Stimulated activated CD8-positive, alpha-beta memory T cell treated with anti-CD3 and anti-CD28 coated beads, Interleukin-4, amount 100 ng/mL, for 24 hours (primary cell): ENCODE results near the gene IFNA16.
"Not testable (repeated sequence)": the region's sequence is repeated elsewhere in the genome, so short reads cannot be mapped to it uniquely, and the experiment has no call there.

ENCODE experiments used
- DNase-seq: peaks from one replicate; pipeline ENCODE4 v3.0.0-alpha.2; 2020; ENCODE audit warnings: low read depth

IFNA16 gene

DNA sequence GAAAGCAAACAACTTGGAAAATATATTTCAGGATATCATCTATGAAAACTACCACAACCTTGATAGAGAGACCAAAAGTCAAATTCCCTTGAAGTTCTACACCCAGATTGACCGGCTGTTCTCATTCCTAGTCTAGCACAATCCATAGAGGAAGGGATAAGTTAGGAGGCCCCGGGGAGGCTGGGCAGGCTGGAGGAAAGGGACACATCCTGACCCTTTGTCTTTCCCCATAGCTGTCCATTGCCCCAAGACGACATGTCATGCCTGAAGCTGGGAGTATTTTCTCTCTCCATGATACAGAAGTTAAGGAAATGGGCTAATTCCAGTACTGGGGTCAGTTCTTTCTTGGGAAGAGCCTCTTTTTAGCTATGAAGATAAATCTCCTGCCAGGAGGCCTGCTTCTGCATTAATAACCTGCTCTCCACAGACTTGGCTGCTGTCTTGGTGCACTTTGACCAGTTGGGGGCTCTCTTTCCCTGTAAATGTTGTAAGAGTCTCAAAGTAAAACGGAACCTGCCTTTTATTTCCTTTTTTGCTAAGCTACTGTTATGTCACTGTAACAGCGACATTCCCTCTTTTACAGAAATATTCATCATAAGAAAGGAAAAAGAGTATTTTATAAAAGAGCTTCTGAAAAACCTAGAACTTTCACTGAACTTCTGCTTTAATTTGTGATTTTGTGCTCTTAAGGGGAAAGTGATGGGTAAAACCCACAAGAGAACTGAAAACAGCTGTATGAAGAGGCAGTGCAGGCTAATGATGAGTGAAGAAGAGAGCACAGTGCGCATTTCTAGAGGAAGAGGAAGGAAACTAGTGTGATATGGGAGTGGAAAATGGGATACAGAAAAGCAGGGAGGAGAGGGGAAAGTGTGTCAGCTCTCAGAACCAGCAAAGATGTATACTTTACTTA lies 22.0 kb downstream of the IFNA16 start:
- DNase-seq = not testable (repeated sequence)

DNA sequence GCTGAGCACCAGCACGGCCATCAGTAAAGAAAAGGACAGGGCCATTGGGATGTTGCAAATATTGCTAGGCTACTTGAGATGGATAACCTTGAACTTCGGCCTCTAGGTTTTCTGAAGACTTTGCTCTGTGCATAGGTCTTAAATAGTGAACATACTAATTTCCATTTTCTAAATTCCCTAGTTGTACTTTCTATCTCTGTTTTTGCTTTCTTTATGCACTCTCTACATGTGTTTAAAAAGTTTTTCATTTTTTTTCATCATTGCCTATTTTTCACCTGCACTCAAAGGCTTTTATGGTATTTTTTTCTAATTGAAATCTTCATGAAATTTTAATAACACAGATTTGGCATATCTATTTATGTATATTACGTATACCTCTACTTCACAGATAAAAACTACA lies 29.6 kb downstream of the IFNA16 start, which contains the start of gene IFNA4:
IFNA4 (minus strand) TSS at position 101 of the 400 bp plus-strand sequence; CDS start at position 45, 56 bp downstream.
- DNase-seq = not testable (repeated sequence)

DNA sequence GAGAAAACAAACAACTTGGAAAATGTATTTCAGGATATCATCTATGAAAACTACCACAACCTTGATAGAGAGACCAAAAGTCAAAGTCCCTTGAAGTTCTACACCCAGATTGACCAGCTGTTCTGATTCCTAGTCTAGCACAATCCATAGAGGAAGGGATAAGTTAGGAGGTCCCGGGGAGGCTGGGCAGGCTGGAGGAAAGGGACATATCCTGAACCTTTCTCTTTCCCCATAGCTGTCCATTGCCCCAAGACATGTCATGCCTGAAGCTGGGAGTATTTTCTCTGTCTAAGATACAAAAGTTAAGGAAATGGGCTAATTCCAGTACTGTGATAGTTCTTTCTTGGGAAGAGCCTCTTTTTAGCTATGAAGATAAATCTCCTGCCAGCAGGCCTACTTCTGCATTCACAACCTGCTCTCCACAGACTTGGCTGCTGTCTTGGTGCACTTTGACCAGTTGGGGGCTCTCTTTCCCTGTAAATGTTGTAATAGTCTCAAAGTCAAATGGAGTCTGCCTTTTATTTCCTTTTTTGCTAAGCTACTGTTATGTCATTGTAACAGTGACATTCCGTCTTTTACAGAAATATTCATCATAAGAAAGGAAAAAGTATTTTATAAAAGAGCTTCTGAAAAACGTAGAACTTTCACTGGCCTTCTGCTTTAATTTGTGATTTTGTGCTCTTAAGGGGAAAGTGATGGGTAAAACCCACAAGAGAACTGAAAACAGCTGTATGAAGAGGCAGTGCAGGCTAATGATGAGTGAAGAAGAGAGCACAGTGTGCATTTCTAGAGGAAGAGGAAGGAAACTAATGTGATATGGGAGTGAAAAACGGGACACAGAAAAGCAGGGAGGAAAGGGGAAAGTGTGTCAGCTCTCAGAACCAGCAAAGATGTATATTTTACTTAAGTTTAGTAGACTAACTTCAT lies 34.0 kb downstream of the IFNA16 start:
- not testable (repeated sequence) for DNase-seq

DNA sequence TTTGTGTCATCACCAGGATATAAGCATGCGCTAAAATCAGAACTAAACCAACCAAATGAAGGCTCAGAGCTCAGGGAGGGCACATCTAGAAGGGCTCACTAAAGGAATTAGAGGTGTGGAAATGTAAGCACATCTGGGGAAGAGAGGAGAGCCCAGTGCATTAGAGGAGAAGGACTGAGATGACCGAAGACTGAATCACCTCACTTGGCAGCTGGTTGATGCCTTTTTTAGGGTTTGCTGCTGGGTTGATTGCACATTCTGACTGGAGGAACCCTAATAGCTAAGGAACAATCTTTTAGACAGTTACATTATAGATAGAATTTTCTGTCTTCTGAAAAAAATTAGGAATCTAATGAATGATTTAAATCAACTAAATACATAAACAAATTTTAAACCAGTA lies 42.4 kb downstream of the IFNA16 start:
- no peak for DNase-seq

DNA sequence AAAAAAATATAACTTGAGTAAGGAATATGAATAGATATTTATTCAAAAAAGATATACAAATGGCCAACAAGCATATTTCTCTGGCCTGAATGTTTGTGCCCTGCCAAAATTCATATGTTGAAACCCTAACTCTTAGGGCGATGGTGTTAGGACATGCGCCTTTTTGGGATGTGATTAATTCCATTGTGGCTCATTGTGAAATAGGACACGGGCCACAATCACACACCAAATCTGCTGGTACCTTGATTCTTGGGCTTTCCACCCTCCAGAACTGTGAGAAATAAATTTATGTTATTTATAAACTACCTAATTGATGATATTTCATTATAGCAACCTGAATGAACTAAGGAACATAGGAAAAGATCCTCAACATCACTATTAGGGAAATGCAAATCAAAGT lies 45.0 kb downstream of the IFNA16 start:
- no peak for DNase-seq

DNA sequence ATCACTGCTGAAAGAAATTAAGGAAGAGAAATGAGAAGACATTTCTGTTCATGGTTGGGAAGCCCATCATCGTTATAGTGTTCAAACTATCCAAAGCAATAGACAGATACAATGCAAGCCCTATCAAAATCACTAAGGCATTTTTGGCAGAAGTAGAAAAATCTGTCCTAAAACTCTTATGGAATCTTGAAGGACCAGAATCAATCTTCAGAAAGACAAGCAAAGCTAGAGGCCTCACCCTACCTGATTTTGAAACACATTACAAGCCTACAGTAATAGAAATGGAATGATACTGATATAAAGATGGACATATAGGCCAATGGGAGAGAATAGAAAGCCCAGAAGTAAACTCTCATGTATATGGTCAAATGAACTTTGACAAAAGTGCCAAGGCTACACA lies 45.8 kb downstream of the IFNA16 start:
- DNase-seq = no peak

DNA sequence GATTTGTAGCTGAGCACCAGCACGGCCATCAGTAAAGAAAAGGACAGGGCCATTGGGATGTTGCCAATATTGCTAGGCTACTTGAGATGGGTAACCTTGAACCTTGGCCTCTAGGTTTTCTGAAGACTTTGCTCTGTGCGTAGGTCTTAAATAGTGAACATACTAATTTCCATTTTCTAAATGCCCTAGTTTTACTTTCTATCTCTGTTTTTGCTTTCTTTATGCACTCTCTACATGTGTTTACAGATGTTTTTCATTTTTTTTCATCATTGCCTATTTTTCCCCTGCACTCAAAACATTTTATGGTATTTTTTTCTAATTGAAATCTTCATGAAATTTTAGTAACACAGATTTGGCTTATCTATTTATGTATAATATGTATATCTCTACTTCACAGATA lies 50.6 kb downstream of the IFNA16 start, which contains the start of gene IFNA21:
IFNA21 (minus strand) TSS at position 101 of the 400 bp plus-strand sequence; CDS start at position 53, 48 bp downstream.
- not testable (repeated sequence) for DNase-seq
